Non-pigmented ciliary epithelial cell (primary cell): ENCODE measurements around the gene COL5A3.
"Not testable (repeated sequence)": the region's sequence is repeated elsewhere in the genome, so short reads cannot be mapped to it uniquely, and the experiment has no call there.

Source experiments
- DNase-seq: peaks from one replicate; pipeline ENCODE4 v3.0.0-alpha.2; 2010; ENCODE audit warnings: low read depth

COL5A3 gene

DNA sequence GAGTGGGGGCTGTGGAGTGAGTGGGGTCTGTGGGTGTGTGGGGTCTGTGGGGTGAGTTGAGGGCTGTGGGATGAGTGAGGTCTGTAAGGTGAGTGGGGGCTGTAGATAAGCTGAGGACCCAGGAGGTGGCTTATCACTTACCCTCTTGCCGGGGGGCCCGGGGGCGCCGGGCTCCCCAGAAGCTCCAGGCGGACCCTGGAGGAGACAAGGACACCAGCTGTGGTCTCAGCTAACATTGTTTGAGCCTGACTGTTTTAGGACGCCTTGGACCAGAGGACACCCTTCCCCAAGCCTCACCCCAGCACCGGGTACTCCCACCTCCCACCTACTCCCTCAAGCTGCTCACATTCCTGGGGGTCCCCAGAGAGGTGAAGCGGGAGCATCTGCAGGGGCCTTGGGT, 39.8 kb downstream of the COL5A3 start:
- DNase-seq: no peak

DNA sequence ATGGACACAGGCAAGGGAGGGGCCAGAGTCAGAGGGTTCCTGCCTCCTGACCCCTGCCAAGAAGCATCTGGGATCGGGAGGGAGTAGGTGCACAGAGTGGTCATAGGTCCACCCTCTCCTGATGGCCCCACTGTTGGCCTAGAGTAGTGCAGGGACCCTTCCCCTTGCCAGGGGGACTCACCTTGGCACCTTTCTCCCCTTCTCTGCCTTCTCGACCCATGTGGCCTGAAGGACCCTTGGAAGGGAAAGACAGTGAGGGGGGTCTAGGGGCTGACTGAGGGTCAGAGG, 40.7 kb downstream of the COL5A3 start:
- no peak for DNase-seq

DNA sequence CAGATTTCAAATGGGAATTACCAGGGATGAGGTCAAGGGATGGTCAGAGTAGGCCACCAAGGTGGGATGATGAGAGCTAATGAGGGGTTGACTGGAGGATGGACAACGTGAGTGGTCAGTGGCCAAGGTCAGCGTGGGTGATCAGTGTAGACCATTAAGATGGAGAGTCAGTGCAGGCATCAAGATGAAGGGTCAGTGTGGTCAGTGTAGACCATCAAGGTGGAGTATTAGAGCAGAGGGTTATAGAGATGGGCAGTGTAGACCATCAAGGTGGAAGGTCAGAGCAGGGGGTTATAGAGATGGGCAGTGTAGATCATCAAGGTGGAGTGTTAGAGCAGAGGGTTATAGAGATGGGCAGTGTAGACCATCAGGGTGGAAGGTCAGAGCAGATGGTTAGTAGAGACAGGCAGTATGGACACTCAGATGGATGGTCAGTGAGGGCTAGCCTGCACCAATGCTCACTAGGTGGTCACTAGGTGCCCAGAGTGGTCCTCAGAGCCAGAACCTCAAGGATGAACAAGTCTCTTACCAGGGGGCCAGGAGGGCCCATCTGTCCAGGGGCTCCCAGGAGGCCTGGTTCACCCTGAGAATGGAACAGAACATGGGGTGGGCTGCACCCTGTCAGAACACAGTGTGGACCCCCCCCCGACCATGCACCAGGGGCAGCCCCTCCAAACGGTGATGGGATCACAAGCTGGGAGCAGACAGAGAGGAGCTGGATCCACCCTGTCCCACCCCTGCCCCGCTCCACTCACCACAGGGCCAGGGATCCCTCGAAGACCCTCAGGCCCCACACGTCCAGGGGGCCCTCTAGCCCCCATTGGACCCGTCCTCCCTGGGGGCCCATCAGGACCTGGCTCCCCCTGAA, 41.2 kb downstream of the COL5A3 start:
- DNase-seq: no peak

DNA sequence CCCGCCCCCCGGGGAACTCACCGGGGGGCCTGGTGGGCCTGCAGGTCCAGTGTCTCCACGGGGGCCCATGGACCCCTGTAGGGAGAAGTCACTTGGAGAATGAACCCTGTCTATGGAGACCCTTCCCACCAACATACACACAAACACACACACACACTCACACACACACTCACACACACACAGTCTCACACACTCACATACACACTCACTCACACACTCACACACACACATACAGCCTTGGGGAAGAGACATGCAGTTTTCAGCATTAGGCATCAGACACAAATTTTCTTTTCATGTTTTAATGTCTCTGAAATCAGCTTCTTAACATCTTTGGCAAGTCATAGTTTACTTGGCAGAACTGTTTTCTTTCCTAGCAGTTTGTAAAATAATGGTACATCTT, 43.0 kb downstream of the COL5A3 start:
- no peak for DNase-seq

DNA sequence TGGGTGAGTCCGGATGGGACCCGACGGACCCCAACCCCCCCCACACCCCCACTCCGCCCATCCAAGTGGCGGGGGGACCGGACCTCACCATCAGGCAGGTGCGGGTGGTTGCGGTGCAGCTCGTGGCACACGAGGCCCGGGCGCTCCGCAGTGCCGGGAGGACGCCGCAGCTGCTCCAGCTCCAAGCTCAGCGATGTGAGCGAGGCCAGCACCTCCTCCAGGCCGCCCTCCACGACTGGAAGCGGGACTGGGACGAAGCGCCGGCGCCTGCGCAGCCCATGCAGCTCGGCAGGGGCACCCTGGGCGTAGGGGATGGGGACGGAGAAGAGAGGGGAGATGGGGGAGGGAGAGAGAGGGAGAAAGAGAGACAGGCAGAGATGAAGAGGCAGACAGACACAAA, 43.9 kb downstream of the COL5A3 start:
- DNase-seq: no peak

DNA sequence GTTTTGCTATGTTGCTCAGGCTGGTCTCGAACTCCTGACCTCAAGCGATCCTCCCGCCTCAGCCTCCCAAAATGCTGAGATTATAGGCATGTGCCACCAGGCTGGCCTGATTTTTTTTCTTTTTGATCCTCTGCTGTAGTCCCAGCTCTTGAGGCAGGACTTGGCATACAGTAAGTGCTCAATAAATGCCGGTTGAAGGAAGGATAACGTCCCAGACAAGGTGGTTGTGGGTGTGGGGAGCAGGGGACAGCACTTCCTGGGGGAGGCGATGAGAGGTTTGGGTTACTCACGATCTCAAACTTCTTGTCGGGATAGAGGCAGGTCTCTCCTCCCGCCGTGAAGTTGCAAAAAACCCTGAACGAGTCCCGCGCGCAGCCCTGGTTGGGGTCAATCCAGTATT, 44.3 kb downstream of the COL5A3 start:
- DNase-seq: no peak

DNA sequence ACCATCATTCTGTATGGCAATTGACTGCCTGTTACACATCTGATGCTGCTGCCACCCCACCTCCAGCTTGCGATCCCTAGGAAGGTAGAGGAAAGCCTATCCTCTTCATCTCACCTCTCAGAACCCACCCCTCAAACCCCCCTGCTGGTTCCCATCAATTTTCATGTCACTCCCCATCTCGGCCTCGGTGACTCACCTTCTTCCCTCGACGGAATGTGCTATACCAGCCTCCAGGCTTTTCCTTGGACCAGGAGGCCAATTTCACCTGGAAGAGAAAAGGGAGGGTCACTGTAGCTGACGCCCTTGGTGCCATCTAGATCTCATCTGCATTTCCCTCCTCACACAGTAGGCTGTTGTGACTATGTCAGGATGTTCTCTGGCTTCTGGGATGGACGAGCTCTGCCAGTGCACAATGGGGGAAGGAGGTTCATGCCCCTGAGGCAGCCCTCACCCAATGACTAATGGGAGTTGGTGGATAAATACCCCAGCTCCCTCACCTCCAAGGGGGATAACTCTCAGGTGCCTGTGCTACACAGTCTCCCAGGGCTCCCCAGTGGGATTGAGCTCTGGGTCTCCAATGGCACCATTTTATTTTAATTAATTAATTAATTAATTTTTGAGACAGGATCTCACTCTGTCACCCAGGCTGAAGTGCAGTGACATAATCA, 47.5 kb downstream of the COL5A3 start:
- no peak for DNase-seq

DNA sequence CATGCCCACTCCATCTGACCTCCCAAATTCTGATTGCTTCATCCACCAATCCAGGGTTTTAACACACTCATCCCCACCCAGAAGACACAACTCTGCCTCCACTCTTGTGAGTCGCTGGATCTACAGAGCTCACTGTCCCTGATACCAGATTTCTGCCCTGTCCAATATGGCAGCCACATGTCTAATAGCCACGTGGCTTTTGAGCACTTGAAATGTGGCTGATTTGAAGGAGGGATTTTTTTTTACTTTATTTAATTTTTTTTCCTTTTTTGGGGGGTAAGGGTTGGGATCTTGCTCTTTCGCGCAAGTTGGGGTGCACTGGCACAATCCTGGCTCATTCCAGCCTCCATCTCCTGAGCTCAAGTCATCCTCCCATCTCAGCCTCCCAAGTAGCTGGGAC, 49.2 kb downstream of the COL5A3 start:
- DNase-seq: no peak

DNA sequence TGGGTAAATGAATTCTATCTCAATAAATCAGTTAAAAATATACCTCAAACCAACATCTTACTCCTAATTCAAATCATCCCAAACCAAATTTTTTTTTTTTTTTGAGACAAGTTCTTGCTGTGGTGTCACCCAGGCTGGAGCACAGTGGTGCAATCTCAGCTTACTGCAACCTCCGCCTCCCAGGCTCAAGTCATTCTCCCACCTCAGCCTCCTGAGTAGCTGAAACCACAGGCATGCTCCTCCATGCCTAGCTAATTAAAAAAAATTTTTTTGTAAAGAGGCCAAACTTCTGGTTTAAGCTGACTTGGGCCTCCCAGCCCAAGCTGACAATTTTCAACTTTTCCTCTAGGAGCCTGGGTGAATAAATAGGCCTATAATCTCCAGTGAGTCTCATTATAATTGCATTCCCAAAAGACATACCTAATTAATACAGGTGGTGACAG, 51.9 kb downstream of the COL5A3 start:
- peak; percentile 49 for DNase-seq

DNA sequence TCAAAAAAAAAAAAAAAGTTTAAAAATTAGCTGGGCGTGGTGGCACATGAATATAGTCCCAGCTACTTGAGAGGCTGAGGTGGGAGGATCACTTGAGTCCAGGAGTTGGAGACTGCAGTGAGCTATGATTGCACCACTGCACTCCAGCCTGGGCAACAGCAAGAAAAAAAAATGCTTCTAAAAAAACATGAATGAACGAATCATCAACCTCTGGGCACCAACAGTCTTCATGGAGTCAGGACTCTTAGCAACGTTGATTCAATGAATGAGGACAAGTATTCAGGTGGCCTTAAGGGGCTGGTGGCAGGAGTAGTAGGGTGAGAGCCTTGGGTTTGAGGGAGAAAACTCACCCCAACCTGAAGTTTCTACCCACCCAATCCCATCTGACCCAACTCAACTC, 53.3 kb downstream of the COL5A3 start:
- no peak for DNase-seq

DNA sequence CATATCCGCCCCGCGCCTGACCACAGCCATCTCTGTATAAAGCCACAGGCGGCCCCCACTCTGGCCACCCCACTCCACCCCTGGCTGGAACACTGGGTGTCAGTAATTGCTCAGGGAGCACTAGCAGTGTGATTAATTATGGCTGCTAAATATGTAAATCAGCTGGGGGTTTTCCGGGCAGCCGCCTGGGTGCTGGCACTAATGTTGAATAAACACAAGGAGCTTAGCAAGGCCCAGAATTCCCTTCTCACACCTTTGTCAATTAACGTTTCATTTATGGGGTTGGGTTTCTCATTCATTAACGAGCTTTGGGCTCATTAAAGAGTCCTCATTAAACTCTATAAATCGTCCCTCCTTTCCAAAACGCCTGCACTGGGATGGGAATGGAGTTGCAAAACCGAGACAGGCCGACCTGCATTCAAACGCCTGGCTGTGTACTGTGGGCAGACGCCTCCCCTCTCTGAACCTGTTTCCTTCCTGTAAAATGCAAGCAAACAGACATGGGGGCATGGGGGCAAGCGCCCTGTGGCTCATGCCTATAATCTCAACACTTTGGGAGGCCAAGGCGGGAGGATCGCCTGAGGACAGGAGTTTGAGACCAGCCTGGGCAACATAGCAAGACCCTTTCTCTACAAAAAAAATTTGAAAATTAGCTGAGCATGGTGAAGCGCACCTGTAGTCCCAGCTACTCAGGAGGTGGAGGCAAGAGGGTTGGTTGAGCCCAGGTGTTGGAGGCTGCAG, 56.3 kb downstream of the COL5A3 start:
- no peak for DNase-seq

DNA sequence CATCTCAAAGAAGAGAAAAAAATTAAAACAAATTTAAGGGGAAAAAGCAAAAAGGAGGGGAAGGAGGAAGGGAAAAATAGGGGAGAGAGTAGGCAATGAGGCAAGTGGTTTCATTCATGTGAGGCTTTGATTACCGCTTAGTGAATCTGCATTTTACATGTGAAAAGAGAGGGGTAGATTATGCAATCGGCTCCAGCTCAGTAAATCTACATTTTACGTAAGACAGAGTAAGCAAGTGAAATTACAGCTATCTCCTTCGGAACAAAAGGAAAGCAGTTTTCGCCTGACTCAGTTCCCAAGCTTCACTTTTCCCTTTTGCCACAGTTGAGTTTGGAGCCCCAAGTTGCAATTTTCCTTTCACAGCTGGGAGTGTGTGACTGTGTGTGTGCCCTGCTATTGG, 58.0 kb downstream of the COL5A3 start:
- DNase-seq: no peak

DNA sequence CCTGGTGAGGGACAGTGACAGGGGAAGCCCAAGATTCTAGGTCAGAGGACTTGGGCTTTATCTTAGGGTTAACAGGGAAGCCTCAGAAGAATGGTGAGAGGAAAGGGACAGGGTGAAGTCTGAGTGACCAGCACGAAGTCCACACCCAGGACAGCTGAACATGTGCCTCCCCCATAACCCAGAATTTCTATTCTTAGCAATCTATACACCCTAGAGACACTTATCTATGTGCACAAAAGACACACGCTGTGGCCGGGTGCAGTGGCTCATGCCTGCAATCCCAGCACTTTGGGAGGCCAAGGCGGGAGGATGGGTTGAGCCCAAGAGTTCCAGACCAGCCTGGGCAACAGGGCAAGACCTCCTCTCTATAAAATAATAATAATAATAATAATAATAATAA, 62.9 kb downstream of the COL5A3 start:
- DNase-seq: no peak

DNA sequence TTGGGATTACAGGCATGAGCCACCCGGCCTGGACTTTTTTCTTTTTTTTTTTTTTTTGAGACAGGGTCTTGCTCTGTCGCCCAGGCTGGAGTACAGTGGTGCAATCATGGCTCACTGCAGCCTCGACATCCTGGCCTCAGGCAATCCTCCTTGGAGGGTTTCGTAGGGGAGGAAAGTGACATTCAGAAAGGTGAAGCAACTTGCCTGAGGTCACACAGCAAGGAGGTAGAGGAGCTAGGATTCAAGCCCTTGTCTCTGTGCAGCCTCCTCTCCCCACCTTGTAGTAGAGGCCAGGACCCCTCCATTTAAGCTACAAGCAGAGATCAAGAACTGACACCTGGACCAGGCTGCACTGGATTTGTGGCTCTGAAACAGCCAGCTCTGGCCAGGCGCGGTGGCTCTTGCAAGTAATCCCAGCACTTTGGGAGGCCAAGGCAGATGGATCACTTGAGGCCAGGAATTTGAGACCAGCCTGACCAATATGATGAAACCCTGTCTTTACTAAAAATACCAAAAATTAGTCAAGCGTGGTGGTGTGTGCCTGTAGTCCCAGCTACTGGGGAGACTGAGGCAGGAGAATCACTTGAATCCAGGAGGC, 63.7 kb downstream of the COL5A3 start:
- DNase-seq: not testable (repeated sequence)

DNA sequence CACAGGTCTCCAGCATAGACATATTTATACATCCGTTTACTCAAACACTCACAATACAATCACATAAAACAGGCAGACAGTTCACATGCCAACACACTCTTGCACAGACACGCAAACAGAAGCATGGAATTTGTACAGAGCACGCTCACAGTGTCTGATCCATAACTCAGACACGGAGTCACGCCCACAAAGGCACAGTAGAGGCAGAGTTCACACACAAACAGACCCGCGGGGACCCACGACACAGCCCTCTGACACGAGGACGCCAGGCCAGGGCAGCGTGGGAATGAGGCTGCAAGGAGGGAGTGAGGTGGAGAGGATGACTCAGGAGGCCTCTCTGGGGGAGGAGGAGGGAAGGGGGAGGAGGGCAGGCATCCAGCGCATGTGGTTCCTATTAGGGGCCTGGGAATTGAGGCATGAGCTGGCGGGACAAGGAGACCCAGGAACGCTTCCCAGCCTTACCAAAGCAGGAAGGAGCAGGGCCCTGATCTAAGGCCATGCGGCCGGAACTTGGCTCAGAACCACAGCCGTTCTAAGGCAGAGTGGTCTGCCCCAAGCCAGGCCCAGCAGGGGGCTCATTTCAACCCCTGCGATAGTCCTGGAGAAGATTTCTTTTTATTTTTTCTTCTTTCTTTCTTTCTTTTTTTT, 64.9 kb downstream of the COL5A3 start:
- DNase-seq: peak; percentile 93

DNA sequence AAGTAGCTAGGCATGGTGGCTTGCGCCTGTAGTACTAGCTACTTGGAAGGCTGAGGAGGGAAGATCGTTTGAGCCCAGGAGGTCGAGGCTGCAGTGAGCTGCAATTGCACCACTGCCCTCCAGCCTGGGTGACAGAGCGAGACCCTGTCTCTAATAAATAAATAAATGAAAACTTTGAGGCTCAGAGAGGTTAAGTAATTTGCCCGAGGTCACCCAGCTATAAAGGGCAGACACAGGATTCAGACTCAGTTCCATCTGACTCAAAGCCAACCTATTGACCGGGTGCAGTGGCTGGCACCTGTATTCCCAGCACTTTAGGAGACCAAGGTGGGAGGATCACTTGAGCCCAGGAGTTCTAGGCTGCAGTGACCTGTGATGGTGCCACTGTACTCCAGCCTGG, 66.6 kb downstream of the COL5A3 start:
- no peak for DNase-seq

DNA sequence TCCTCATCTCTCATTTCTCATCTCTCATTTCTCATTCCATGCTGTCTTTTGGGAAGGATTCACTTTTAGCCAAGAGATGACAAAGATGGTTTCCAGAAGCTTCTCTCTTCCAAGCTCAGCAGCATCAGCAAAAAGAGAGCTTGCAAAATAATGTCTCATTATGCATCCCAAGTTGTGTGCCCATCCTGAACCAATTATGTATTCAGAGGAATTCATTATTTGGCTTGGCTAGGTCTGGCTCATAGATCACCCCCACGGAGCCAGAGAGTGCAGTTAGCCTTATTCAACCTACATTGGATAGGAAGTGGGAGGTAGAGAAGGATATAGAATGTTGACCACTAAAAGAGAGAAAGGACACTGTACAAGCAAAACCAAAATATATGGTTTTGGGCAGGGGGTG, 68.6 kb downstream of the COL5A3 start:
- DNase-seq: no peak

DNA sequence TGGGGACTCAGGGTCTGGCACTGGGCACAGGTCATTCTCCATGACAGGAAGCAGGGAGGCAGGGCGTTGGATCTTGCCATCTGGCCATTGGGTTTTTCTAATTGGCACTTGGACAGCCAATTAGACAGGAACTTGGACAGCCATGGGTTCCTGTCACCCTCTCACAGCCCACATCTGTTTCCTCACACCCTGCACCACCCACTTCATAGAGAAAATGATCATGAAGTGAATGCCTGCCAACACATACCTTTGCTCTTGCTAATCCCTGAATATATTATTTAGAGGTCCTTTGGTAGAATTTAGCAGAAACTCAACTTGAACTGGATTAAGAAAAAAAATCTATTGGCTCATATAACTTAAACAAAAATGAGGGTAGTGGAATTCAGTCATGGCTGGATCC, 69.1 kb downstream of the COL5A3 start:
- DNase-seq: no peak

DNA sequence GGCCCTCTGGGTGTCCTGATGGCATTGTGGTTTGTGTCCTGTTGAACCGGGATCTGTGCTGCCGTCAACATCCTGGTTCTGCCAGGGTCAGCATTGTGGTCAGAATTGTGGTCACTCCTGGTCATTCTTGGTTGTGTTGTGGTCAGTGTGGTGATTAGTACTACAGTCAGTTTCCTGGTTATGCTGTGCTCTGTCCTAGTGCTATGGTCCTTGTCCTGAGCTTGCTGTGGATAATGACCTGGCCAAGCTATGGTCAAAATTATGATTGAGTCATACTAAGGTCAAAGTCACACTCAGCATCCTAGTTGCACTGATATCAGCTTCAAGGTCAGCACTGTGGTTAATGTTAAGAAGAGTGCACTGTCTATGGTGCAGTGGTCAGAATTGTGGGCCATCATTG, 69.5 kb downstream of the COL5A3 start:
- DNase-seq: no peak

DNA sequence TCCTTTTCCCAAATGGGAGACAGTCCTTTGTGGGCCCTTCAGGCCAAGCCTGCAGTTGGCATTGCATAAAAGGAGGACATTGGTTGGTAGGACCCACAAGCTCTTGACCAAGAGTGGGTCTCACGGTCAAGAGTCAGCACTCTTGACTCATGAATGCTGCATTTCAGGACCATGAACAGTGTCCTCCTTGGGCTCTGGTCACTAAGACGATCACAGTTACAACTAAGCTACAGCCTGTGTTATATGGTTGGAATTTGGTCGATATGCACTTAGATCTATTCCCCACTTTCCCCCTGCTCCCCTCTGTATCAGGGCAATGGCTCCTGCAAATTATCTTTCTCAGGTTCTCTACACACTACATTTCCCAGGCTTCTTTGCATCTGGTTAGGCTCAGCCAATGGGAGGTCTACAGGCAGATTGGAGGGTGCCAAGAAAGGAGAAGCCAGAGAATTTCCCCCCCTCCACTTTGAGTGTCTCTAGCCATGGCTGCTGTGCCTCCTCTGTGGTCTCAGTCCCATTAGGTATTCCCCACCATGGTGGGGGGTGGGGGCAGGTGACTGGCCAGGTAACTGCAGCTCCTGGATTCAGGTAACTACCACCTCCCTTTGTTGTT, 70.9 kb downstream of the COL5A3 start:
- DNase-seq: no peak

DNA sequence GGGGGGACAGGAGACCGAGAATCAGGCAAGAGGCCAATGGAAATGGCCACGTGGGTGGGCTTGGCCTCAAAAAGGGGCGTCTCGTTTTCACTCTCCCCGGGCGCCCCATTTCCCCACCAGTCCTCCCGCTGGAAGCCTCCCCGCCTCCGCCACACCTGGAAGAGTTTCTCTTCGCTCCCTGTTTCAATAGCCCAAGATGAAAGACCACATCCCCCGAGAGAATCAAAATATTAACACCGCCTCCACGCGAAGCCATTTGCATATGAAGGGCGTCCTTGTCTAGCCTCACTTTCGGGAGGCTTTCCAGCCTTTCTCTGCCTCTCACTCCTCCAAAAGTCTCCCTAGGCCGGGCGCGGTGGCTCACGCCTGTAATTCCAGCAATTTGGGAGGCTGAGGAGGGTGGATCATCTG, 73.3 kb downstream of the COL5A3 start:
- no peak for DNase-seq
